Tongue (tissue), 2 donors: ENCODE results near the gene NKX1-2. TPM values are rescaled to one million over a fixed set of nuclear protein-coding genes. Genes with fewer than 3 reads are reported as not detected.

Experiments
- DNase-seq: peaks from one replicate; pipeline ENCODE4 v3.0.0-alpha.2; 2015
- total RNA-seq: library from RNA; depleted of rRNA; stranded (reverse); fragments of >200 nt; gene quantifications from one replicate; pipeline ENCODE4 v1.2.3, GENCODE V29; 2014

NKX1-2 gene
- total RNA-seq = not detected

DNA sequence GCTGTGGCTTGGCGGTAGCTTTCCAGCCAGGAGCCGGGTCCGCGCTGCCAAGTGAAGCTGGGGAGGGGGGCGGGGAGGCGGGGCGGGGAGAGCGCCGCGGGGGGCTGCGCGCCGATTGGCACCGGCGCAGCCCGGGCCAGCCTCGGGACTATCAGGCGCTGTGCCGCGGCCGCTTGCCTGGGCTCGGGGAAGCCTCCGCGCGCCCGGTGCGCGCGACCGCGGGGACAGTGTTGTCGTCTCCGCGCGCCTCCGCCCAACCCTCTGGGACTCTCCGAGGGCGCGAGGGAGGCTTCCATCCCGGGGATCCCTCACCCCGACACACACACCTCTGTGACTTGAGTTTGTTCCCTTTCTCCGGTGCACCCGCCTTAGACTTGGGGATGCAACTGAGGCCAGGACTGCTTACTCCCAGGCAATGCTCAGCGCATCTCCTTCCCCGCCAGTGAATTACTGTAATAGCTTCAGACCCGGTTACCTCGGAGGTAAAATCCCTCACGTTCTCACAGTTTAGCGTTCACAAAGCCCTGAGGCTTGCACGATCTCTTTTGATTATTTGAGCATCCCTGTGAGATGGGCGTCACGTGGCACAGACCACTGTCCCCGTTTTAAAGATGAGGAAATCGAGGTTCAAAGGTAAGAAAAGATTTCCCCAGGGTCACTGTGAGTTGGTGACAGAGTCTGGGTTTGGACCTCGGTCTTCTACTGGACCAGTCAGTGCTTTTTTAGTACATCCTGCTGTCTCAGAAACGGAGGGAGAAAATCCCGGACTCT lies at the start of gene NKX1-2:
Gene NKX1-2 (minus strand): TSS at position 24 of the 771 bp plus-strand sequence. CDS start 92 bp downstream, outside the sequence.
- DNase-seq = peak; percentile 24

DNA sequence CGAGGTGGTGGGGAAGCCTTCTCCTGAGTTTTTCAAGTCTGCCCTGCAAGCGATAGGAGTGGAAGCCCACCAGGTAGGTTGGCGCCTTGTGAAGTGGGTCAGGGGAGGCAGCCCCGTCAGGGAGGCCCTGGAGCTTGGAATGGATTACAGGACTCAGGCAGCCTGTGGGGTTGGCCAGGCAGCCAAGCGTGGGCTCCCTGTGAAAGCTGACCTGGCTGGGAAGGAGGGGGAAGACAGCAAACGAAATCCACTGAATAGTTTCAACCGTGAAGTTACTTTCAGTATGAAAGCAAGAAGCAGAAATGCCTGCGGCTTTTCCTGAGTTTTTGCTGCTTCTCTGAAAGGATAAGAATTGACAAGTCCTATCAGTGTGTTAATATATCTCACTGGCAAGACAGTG lies 48.2 kb upstream of the NKX1-2 start:
- no peak for DNase-seq

DNA sequence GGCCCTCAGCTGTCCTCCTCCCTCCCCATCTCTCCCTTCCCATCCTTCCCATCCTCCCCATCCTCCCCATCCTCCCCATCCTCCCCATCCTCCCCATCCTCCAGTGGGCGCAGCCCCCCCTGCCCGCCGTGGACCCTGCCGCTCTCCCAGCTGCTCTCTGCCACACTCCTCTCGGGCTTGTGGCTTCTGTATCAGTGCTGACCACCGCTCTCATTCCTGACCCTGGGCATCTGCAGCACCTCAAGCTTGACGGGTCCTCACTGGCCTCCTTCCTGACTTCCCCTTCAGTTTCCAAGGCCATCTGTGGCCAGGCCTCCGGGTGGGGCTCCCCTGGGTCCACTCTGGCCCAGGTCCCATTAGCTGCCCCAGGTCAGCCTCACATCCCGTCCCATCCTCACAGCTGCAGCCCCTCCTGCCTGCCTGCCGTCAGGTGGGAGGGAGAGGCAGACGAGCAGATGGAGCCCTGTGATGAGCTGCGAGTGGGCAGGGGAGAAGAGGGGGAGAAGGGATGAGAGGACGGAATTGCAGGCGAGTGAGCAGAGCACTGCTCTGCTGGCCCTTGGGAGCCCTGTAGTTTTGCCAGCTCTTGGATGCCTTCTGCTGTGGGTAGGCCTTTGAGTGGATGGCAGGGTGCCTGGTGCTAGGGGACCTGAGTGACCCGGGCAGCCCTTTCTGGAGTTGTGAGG lies 47.5 kb upstream of the NKX1-2 start:
- DNase-seq = no peak

DNA sequence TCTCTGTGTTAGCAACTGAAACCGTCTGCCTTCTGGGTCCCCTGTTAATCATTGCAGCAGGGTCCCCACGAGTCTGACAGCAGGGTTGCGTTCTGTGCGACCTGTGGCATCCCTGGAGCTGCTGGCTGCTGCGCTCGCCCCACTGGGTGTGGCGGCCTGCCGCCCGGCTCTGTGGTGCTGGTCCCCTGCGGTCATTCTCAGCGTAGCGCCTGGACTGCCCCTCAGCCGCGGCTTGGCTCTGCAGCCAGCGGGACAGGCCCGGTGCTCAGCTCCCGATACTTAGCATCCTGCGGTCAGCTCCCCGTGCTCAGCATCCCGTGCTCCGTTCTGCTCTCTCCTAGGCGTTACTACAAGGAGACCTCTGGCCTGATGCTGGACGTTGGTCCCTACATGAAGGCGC lies 46.8 kb upstream of the NKX1-2 start:
- DNase-seq = no peak

DNA sequence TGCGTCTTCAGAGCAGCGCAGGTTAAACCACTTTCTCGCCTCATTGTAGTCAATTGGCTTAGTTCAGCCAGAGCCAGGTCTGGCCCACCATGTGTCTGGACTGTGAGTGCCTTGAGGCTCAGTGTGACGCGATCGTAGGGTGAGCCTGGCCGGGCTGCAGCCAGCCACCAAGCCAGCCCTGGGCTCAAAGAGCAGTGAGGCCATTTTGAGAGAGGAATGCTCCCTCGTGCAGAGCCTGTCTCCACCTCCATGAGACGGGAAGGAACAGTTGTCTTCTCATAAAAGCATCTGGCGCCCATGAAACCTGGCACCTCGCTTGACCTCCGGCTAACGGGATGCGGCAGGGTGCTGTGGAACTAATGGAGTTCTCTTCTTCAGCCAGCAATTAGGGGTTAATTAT lies 46.3 kb upstream of the NKX1-2 start:
- no peak for DNase-seq

DNA sequence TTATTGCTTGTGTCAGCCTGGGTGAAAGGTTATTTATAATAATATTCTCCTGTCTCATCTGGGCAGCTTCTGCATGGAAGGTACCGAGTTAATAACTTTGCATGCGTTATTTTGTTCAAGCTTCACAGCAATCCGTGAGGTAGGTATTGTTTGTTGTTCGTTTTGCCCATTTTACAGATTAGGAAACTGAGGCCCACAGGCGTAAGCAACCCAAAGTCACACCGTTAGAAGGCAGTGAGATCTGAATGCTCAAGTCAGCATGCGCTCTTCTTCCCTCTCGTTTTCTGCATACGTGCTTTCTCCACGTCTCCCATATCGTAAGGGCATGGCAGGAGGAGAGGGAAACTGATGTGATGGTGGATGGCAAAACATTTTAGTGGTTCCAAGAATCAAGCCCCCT lies 45.9 kb upstream of the NKX1-2 start:
- DNase-seq = no peak

DNA sequence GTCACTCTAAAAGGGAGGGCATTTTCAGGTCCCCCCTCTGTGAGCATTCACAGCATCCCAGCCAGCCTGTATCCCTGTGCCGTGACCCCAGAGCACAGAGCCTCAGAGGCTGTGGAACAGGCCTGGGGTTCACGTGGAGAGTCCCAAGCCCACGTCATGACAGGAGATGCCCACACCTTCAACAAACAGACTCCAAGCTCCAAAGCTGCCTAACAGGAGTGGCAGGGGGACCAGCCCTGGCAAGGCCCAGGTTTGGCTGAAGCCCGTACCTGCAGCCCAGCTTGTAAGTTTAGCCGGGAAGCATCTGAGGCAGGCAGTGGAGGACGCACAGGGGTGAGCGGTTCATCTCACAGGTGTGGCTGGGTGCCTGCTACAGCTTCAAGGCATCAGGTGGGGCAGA lies 45.3 kb upstream of the NKX1-2 start:
- DNase-seq = peak; percentile 59

DNA sequence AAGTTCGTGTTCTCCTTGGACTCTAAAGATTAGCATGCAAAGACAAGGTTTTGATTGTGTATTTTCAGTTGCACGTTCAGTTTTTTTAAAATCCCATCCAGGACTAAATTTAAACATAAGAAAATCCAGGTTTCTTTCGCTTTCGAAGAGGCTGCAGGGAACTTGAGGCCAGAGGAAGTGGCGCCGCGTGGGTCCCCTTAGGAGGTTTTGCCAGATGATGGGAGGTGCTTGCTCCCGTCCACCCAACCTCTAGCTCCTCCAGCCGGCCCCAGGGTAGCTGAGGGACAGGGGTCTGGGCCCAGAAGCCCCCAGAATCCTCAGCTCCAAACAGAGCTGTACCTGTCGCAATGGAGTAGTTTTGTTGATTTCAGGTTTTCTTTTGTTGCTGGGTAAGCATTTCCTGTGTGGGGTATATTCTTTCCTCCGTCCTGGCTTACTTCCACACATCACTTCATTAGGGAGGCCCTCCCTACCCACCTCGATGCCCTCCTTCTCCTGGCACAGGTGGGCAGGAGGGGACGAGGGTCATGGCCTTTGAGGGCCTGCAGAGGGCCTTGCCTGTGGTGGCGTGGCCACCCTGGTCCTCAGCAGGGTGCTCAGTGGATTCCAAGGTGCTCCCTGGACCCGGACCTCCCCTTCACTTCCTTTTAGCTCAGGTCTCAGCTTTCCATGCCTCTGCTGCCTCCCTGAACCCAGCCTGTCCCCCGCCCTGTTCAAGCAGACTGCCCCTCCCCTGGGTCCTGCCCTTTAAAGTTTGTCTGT lies 44.4 kb upstream of the NKX1-2 start:
- peak; percentile 21 for DNase-seq

DNA sequence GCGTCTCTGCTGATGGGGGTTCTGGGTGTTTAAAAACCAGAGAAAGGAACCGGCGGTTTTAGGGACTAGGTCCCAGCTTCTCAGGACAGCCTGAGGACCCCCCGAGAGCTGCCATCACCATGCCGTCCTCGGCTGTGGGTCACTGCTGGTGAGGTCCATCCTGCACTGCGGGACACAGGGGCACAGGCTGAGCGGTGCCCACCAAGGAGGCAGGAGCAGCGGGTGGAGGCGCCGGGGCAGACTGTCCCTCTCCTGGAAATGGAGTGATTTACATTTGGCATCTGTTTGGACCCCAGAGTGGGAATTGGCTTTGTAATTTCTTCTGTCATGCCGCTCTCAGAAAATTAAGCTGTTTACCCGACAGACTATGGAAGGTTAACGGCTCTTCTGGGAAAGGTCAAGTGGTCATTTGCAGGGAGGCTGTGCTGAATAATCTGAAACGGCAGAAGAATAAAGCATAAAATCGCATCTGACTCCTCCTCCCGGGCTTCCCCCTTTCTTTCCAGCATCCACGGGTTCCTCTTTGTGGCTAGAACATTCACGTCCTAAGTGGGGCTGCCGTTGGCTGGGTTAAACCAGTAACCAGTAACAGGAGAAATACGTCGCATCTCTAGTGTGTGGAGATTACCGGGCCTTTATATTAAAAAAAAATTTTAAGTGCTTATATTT lies 43.5 kb upstream of the NKX1-2 start:
- peak; percentile 17 for DNase-seq

DNA sequence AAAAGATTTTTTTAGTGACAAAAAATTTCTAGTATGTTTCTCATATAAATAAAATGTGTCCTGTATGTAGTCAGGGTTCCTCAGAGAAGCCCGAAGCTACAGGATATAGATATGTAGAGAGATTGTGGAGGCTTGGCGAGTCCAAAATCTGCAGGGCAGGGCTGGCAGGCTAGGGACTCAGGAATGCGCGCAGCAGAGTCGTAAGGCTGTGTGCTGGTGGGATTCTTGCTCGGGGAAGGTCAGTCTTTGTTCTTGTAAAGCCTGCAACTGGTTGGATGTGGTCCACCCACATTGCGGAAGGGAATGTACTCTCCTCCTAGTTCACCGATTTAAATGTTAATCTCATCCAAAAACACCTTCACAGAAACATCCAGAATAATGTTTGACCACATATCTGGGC lies 42.4 kb upstream of the NKX1-2 start:
- DNase-seq = no peak

DNA sequence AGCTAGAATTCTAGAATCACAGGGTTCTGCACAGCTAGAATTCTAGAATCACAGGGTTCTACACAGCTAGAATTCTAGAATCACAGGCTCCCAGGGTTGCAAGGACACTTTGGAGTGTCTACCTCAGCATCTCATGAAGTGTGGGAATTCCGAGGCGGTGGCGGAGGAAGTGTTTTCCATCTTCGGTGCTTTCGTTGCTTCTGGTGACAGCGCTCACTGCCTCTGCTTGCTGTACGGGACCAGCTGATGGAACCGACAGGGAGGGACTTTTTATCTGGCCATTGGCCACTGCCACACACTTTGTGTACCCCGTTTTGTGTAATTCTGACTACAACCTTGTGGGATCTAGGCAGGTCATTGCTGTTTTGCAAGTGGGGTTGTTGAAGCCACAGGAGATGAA lies 41.3 kb upstream of the NKX1-2 start:
- no peak for DNase-seq

DNA sequence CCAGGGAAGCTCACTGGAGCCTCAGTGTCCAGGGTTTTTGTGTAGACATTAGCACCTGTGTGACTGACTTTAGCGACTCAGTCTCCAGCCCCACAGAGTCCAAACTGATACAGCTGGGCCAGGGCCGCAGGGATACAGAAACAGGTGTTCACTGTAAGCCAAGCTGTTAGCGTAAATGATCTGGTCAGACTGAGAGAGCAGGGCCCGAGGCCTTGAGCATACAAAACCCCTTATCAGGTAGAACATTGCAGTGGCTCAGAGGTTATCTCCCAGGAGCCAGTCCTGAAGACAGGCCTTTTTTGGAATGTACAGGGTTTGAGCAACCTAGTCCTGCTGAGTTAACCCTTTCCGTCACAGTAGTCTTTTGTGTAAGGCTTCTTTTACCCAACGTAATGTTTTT lies 36.8 kb upstream of the NKX1-2 start:
- DNase-seq = no peak

DNA sequence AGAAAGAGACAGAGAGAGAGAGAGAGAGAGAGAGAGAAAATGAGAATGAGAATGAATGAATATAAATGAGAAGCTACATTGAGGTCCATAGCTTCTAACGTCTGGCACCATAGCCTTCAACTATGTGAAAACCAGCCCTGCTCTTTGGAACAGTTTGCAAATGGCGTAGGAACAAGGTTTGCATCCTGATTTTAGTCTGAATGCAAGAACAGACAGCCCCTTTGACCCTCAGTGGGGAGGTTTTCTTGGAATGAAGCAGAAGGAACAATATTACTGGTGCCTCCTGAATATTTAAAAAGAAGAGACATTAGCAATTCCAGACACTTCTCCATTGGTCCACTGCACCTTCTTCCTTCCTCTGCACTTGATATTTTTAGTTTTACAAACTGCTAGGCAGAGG lies 34.8 kb upstream of the NKX1-2 start:
- no peak for DNase-seq

DNA sequence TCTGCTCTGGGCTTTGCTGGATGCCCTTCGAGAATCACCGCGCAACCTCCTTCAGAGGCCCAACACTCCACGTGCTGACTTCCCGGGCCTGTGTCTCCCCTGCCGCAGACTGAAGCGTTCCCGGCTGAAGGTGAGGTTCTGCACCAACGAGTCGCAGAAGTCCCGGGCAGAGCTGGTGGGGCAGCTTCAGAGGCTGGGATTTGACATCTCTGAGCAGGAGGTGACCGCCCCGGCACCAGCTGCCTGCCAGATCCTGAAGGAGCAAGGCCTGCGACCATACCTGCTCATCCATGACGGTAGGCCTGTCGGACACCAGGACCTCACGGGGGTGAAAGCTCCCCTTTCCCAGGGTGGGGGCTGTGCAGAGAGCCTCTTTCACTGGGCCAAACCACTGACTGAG lies 34.2 kb upstream of the NKX1-2 start:
- DNase-seq = no peak

DNA sequence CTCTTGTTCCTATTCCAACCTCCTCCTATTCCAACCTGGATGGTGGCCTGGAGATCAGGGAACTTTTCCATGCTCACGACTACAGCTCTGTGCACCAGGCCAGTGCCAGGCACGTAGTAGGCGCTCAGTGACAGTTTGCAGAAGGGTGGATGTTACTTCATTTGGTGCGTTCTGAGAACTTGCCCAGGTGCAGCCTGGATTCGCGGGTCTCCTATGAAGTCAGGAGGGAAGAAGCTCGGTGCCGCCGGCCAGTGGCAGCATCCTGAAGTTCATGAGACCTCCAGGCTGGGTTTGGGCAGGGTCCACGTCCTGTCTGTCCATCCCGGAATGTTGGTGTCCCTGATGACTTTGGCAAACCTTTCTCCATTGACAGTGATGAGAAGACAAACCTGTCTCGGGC lies 33.0 kb upstream of the NKX1-2 start:
- DNase-seq = no peak

DNA sequence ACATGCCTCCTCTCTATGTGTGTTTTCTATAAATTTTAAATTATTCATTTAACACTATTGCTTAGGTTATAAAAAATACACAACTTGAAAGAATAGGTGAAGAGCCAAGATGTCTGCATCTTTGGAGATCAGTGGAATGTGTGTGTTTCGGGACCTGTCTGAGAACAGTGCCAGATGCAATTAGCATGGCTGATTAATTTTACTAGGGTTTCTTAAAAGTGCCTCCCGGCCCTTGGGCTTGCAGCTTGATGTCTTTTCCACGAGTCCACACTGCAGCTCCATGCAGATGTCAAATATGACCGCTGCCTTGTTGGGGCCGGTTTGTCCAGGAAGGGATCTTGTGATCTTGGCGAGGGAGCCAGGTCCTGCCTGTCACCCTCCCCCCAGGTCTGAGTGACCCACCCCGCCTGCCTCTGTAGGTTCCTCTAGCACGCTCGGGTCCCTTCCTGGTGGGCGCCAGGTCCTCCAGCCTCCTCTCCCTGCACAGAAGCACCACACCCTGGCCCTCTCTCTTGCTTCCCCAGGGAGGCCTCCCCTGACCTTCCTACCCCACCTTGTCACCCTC lies 32.5 kb upstream of the NKX1-2 start:
- DNase-seq = no peak

DNA sequence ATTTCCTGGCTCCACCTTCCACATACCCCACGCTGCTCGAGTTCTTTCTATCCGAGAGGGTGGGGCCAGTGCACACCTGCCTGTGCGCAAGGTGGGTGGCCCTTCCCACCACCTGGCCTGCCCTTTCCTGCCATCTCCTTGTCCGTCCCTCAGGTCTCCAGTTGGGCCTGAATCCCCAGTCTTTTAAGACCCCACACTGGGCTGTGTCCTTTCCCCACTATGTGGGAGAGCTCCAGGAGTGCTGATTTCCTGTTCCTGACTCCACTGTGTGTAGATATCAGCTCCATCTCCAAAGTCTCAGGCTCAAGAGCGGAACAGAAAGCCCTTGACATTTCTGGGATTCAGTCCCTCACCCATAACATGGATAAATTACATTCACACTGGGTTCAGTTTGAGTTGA lies 31.9 kb upstream of the NKX1-2 start:
- DNase-seq = no peak

DNA sequence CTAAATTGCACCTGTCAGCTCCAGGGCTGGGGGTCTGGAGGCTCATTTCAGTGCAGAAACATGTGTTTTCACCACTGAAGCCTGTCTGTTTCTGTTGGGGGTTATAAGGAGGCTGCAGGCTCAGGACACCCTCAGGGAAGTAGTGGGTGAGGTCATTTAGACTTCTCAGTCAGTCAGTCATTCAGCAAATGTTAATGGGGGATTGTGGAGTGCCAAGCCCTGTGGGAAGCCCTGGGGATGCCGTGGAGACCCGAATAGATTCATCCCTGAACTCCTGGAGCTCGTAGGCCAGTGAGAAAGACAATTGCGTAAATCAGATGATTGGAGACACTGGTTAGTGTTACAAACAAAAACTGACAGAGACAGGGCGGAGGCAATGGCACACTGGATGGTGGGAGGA lies 31.0 kb upstream of the NKX1-2 start:
- DNase-seq = no peak

DNA sequence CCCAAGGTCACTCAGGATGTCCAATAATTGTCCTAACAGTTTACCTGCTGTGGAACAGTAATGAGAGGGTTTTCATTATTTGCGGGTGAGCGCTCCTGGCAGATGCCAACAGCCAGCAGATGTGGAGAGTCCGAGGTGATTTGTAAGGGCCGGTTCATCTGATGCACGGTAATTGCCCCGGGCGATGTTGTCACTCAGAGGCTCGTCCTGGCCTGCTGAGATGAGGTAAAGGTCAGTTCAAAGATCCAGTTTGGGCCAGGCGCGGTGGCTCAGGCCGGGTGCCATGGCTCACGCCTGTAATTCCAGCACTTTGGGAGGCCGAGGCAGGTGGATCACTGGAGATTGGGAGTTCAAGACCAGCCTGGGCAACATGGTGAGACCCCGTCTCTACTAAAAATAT lies 28.7 kb upstream of the NKX1-2 start:
- DNase-seq = no peak

DNA sequence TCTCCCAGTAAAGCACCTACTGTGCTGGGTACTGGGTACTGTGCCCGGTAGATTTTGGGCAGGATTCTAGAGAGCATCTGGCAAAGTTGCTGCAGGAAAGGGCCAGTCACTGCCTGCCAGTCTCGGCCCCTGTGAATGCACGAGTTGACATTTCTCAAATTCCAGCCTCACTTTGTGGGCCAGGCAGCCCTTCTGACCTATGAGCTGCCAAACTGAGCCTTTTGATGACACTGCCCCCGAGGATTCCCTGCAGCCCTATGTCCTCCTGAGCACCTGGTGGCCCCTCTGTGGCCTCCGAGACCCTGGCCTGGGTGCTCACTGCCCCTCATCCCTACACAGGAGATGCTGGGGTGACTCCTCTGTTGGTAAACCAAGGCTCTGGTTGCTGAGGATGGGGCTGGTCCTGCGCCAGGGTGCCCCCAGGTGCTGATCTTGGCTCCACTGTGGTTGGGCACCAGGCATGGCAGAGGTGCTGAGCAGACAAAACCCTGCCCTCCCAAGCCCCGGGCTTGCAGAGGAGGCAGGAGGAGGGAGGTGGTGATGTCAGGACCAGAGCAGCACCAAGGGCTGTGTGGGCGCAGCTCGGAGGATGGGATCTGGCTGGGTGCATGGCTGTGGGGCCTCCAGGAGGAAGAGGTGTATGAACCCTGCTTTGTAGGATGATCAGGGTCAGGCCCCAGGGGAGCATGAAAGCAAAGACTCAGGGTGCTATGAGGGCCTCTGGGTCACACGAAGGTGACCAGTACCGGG lies 28.0 kb upstream of the NKX1-2 start:
- DNase-seq = no peak

DNA sequence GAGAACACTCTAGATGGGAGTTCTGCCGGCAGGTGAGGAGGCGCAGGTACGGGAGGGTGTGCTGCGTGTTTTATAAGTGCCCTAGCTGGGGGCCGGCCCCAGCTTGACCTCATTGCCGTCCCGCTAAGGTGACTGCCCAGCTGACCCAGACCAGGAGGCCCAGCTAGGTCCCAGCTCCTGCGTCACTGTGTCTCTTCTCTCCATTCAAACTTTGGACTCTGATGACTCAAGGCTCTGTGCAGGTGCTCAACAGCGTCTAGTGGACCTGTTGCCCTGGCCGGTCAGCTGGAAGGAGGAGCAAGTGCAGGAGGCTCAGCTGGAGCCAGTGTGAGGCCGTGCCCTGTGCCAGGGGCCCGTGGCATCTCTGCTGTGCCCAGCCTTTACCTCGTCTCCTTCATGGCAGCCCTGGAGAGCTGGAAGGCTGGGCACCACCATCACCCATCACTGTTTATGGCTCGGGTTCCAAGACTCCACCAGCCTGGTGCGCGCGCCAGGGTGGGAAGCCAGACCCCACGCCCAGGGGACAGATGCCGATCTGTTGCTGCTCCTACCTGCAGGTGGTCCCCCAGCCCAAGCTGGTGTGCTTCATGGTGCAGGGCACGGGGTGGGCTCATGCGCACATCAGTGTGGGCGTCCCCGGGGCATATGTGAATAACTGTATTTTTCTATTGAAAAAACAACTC lies 26.3 kb upstream of the NKX1-2 start:
- DNase-seq = no peak
